Neural cell (in vitro differentiated cells): ENCODE data around the gene ACTMAP. TPM values are rescaled to one million over a fixed set of nuclear protein-coding genes. Genes with fewer than 3 reads are reported as not detected.

ENCODE experiments used
- H2AFZ ChIP-seq: fragments of 200-600, 300-800 bp; sonication (generic), shearing (Covaris generic); 2 replicates; pipeline ENCODE4 v1.6.0; 2014; ENCODE audit warnings: low read depth, mild to moderate bottlenecking, antibody characterized with exemption, low read length, moderate library complexity
- H3F3A ChIP-seq: fragments of 200-600 bp; shearing (Covaris generic); 2 replicates; pipeline ENCODE4 v1.6.1; 2016; ENCODE audit warnings: mild to moderate bottlenecking, moderate library complexity, mixed read lengths, antibody characterized with exemption, low read length; ENCODE audit not compliant: insufficient read depth, poor library complexity, severe bottlenecking
- H3K27ac ChIP-seq: fragments of 200-600, 300-800 bp; sonication (generic), shearing (Covaris generic); 2 replicates; pipeline ENCODE4 v1.5.1; 2014; ENCODE audit warnings: mild to moderate bottlenecking, low read length, moderate library complexity
- H3K27me3 ChIP-seq: fragments of 300-800, 200-600 bp; sonication (generic), shearing (Covaris generic); 2 replicates; pipeline ENCODE4 v1.6.0; 2014; ENCODE audit warnings: mild to moderate bottlenecking, low read depth, low read length, moderate library complexity; ENCODE audit not compliant: insufficient read depth
- H3K36me3 ChIP-seq: fragments of 300-800, 200-600 bp; sonication (generic), shearing (Covaris generic); 2 replicates; pipeline ENCODE4 v1.5.1; 2014; ENCODE audit warnings: mild to moderate bottlenecking, antibody characterized with exemption, low read length, moderate library complexity; ENCODE audit not compliant: insufficient read depth
- H3K4me2 ChIP-seq: fragments of 300-800, 200-600 bp; sonication (generic), shearing (Covaris generic); 2 replicates; pipeline ENCODE4 v1.6.0; 2014; ENCODE audit warnings: mild to moderate bottlenecking, low read length
- H3K4me3 ChIP-seq: fragments of 300-800, 200-600 bp; sonication (generic), shearing (Covaris generic); 2 replicates; pipeline ENCODE4 v1.5.1; 2014; ENCODE audit warnings: mild to moderate bottlenecking, low read length, moderate library complexity
- H3K79me2 ChIP-seq: fragments of 200-600 bp; shearing (Covaris generic); replicated peaks from 2 replicates; pipeline ENCODE4 v1.6.0; 2014; ENCODE audit warnings: mild to moderate bottlenecking, low read length, moderate library complexity; ENCODE audit not compliant: insufficient read depth
- H3K9ac ChIP-seq: fragments of 300-800, 200-600 bp; sonication (generic), shearing (Covaris generic); 2 replicates; pipeline ENCODE4 v1.6.1; 2016; ENCODE audit warnings: mild to moderate bottlenecking, low read length, mixed read lengths
- H3K9me2 ChIP-seq: fragments of 200-600 bp; shearing (Covaris generic); 2 replicates; pipeline ENCODE4 v1.6.1; 2016; ENCODE audit warnings: mild to moderate bottlenecking, low read length, mixed read lengths; ENCODE audit not compliant: insufficient read depth
- H3K9me3 ChIP-seq: fragments of 200-600, 300-800 bp; sonication (generic), shearing (Covaris generic); 2 replicates; pipeline ENCODE4 v1.6.1; 2016; ENCODE audit warnings: mild to moderate bottlenecking, mixed run types, low read length, moderate library complexity, mixed read lengths
- H4K20me1 ChIP-seq: fragments of 200-600 bp; shearing (Covaris generic); 2 replicates; pipeline ENCODE4 v1.6.1; 2016; ENCODE audit warnings: mild to moderate bottlenecking, mixed run types; ENCODE audit not compliant: insufficient read depth
- CTCF ChIP-seq: fragments of 450-650 bp; IDR thresholded peaks from 2 replicates; pipeline ENCODE4 v1.5.1; 2014; ENCODE audit warnings: antibody characterized with exemption, mild to moderate bottlenecking, moderate library complexity; ENCODE audit not compliant: poor library complexity, severe bottlenecking
- EP300 ChIP-seq: fragments of 450-650 bp; conservative IDR thresholded peaks from 2 replicates; pipeline ENCODE4 v1.6.1; 2014; ENCODE audit warnings: antibody characterized with exemption, mild to moderate bottlenecking, moderate library complexity; ENCODE audit not compliant: poor library complexity, severe bottlenecking
- EZH2 ChIP-seq: fragments of 200-600, 300-800 bp; shearing (Covaris generic), sonication (generic); IDR thresholded peaks from 2 replicates; pipeline ENCODE4 v1.6.1; 2014; ENCODE audit warnings: antibody characterized with exemption, low read length, borderline replicate concordance, mild to moderate bottlenecking; ENCODE audit not compliant: insufficient read depth, poor library complexity, severe bottlenecking
- MXI1 ChIP-seq: fragments of 450-650 bp; conservative IDR thresholded peaks from 2 replicates; pipeline ENCODE4 v1.6.1; 2014; ENCODE audit warnings: antibody characterized with exemption, mild to moderate bottlenecking; ENCODE audit not compliant: poor library complexity, severe bottlenecking
- POLR2AphosphoS5 ChIP-seq: IDR thresholded peaks from 2 replicates; pipeline ENCODE4 v1.6.1; 2012
- RAD21 ChIP-seq: fragments of 450-650 bp; conservative IDR thresholded peaks from 2 replicates; pipeline ENCODE4 v1.6.1; 2014; ENCODE audit warnings: antibody characterized with exemption, mild to moderate bottlenecking, moderate library complexity
- REST ChIP-seq: IDR thresholded peaks from 2 replicates; pipeline ENCODE4 v1.6.1; 2012; ENCODE audit warnings: borderline replicate concordance
- SMC3 ChIP-seq: fragments of 450-650 bp; conservative IDR thresholded peaks from 2 replicates; pipeline ENCODE4 v1.6.1; 2014; ENCODE audit warnings: antibody characterized with exemption, mild to moderate bottlenecking, moderate library complexity; ENCODE audit not compliant: poor library complexity
- TAF1 ChIP-seq: IDR thresholded peaks from 2 replicates; pipeline ENCODE4 v1.6.1; 2012; ENCODE audit warnings: low read depth
- polyA plus RNA-seq: library from polyadenylated mRNA; depleted of rRNA; stranded (reverse); fragments of >200 nt; gene quantifications from 2 replicates; pipeline ENCODE4 v1.2.3, GENCODE V29; 2014

The ACTMAP gene
- polyA plus RNA-seq, 1 donor from 2014 or later = not detected

GRCh38 chr19:40776364-40776763, 26.1 kb upstream of the ACTMAP start:
- H3K79me2 ChIP-seq = no peaks in the 10 kb centered on the region
- peak overlapping the region; percentile 80 for H3K4me3 ChIP-seq
- H3K9me2 ChIP-seq = no peaks in the 10 kb centered on the region
- H3K27ac ChIP-seq = peak overlapping the region; percentile 99
- TF ChIP-seq POLR2AphosphoS5 = no peak
- H3F3A ChIP-seq = peaks cover 4% of the 10 kb centered on the region
- no peak overlapping the region for H2AFZ ChIP-seq
- peak overlapping the region; percentile 78 for H3K4me2 ChIP-seq
- no peaks in the 10 kb centered on the region for H3K36me3 ChIP-seq
- H3K9me3 ChIP-seq = no peaks in the 10 kb centered on the region
- H3K27me3 ChIP-seq = no peaks in the 10 kb centered on the region
- no peaks in the 10 kb centered on the region for H4K20me1 ChIP-seq
- H3K9ac ChIP-seq = peak overlapping the region; percentile 87

GRCh38 chr19:40775632-40776022, 25.4 kb upstream of the ACTMAP start:
- Histone ChIP-seq H3F3A (peaks cover 4% of the 10 kb centered on the region), H3K9ac (no peak overlapping the region), H3K9me2 (no peaks in the 10 kb centered on the region), H2AFZ (no peak overlapping the region), H3K4me2 (no peak overlapping the region), H3K9me3 (no peaks in the 10 kb centered on the region), H4K20me1 (no peaks in the 10 kb centered on the region), H3K4me3 (no peak overlapping the region), H3K36me3 (no peaks in the 10 kb centered on the region), H3K27me3 (no peaks in the 10 kb centered on the region), H3K79me2 (no peaks in the 10 kb centered on the region), H3K27ac (no peak overlapping the region)
- TF ChIP-seq REST = no peak
- TF ChIP-seq CTCF = no peak
- TF ChIP-seq EZH2 = no peak
- TF ChIP-seq SMC3 = no peak
- TF ChIP-seq POLR2AphosphoS5 = no peak
- no peak for TF ChIP-seq MXI1
- no peak for TF ChIP-seq RAD21
- no peak for TF ChIP-seq EP300
- TF ChIP-seq TAF1 = no peak
